Gastrocnemius medialis (tissue), 4 donors: ENCODE results near the gene DEPDC7. TPM values are rescaled to one million over a fixed set of nuclear protein-coding genes. Genes with fewer than 3 reads are reported as not detected.
A peak's percentile ranks its signal among the peaks of the same experiment; 100 is the strongest.

Experiments
- ATAC-seq, 2 donors: fragments of 150-250 bp; one replicate each; pipeline ENCODE4 v1.9.1; 2016
- DNase-seq, 2 donors: peaks; one replicate each; pipeline ENCODE4 v3.0.0-alpha.2; 2019
- H3K27ac ChIP-seq, 4 donors: fragments of 200-600 bp; sonication (generic); 1 replicate in 1 of 4; 2 replicates in 3 of 4; pipeline ENCODE4 v1.5.1; 2016 to 2018; ENCODE audit warnings: mild to moderate bottlenecking in 2 of 4, moderate library complexity in 1 of 4
- H3K27me3 ChIP-seq, 3 donors: fragments of 200-600 bp; sonication (generic) in 2 of 3; 1 replicate in 1 of 3; 2 replicates in 2 of 3; pipeline versions ENCODE4 v1.5.1 to v1.6.0; 2016 to 2019; ENCODE audit warnings: mild to moderate bottlenecking in 1 of 3, moderate library complexity in 1 of 3
- H3K36me3 ChIP-seq, 2 donors: fragments of 200-600 bp; sonication (generic) in 1 of 2; one replicate each; pipeline ENCODE4 v1.5.1; 2017 to 2018
- H3K4me1 ChIP-seq, 2 donors: fragments of 200-600 bp; sonication (generic) in 1 of 2; one replicate each; pipeline ENCODE4 v1.5.1; 2016 to 2017; ENCODE audit warnings: mild to moderate bottlenecking in 2 of 2
- H3K4me3 ChIP-seq, 4 donors: fragments of 200-600 bp; sonication (generic) in 3 of 4; 1 replicate in 1 of 4; 2 replicates in 3 of 4; pipeline ENCODE4 v1.5.1; 2016 to 2019; ENCODE audit warnings: mild to moderate bottlenecking in 2 of 4
- H3K9me3 ChIP-seq, 3 donors: fragments of 200-600 bp; sonication (generic) in 2 of 3; 1 replicate in 1 of 3; 2 replicates in 2 of 3; pipeline ENCODE4 v1.5.1; 2016 to 2019
- POLR2A ChIP-seq, 2 donors: fragments of 450-650 bp; IDR thresholded peaks; one replicate each; pipeline ENCODE4 v1.6.1; 2017; ENCODE audit warnings: antibody characterized with exemption in 2 of 2, mild to moderate bottlenecking in 2 of 2, moderate library complexity in 2 of 2
- in situ Hi-C, 4 donors: fragments of 200-750 bp; cut with MboI; loops; one replicate each; pipeline versions ENCODE4 v1.15.0 to v1.8.0; 2017; ENCODE audit warnings: low sequenced_read_pairs in 4 of 4
- intact Hi-C: fragments of 100-400 bp; cut with DNase I; formaldehyde crosslinking; loops from one replicate; pipeline ENCODE4 v1.15.1; 2023; ENCODE audit warnings: low total_unique reads
- total RNA-seq, 4 donors: library from RNA; depleted of rRNA; stranded (reverse); fragments of >200 nt; gene quantifications; one replicate each; pipeline versions ENCODE4 v1.1.0 to v1.2.3, GENCODE V29; 2016
- TF ChIP-seq, protein P1 (sequence below), 5 experiments: fragments of 450-650 bp in 3 of 5; fragments of 200-600 bp in 2 of 5; sonication (generic) in 2 of 5; IDR thresholded peaks in 4 of 5; conservative IDR thresholded peaks in 1 of 5; 1 replicate in 4 of 5; 2 replicates in 1 of 5; pipeline ENCODE4 v1.5.1; 2016 to 2019; ENCODE audit warnings: antibody characterized with exemption in 5 of 5, mild to moderate bottlenecking in 3 of 5, moderate library complexity in 3 of 5

Gene DEPDC7
- total RNA-seq, 4 donors from 2014 or later: 2.0 to 5.8 (median 2.8) TPM

DNA sequence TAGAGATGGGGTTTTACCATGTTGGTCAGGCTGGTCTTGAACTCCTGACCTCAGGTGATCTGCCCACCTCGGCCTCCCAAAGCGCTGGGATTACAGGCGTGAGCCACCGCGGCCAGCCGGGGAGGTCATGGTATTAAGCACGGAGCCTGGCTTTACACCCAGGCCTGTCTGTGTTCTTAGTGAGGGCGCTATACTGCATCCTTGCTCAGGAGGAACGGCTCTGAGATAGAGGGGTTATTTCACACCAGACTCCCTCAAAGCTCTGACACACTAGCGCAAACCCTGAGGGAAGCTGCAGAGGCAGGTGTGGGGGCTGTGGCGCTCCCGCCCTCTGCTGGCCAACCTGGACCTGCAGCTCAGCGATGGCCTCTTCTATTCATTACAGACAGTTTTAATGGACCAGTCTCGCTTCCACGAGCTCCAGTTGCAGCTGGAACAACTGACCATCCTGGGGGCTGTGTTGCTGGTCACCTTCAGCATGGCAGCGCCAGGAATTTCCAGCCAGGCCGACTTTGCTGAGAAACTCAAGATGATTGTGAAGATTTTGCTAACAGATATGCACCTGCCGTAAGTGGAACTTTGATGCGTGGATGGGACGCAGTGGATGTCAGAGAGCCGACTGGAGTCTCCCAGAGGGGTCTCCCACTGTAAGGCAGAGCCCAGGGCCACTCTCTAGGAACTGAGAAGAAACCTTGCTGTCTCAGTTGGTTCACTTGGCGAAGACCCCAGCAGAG, 49.9 kb downstream of the DEPDC7 start:
- H3K4me1 ChIP-seq: peaks cover 0 to 6% of the 10 kb centered on the region in 2 donors
- DNase-seq (peak; percentile 7 to 39), ATAC-seq (peak; percentile 62 to 71)
- no peak for TF ChIP-seq POLR2A (IDR thresholded peaks at IDR 0.05)
- TF ChIP-seq, protein P1, sequence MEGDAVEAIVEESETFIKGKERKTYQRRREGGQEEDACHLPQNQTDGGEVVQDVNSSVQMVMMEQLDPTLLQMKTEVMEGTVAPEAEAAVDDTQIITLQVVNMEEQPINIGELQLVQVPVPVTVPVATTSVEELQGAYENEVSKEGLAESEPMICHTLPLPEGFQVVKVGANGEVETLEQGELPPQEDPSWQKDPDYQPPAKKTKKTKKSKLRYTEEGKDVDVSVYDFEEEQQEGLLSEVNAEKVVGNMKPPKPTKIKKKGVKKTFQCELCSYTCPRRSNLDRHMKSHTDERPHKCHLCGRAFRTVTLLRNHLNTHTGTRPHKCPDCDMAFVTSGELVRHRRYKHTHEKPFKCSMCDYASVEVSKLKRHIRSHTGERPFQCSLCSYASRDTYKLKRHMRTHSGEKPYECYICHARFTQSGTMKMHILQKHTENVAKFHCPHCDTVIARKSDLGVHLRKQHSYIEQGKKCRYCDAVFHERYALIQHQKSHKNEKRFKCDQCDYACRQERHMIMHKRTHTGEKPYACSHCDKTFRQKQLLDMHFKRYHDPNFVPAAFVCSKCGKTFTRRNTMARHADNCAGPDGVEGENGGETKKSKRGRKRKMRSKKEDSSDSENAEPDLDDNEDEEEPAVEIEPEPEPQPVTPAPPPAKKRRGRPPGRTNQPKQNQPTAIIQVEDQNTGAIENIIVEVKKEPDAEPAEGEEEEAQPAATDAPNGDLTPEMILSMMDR (IDR thresholded peaks at IDR 0.05 in 4 of 5, conservative IDR thresholded peaks at IDR 0.05 in 1 of 5): peak; percentile 62 to 86 (median 83)
- in situ Hi-C loops (loop anchor here in 1 of 4 donors (10.0 kb wide), 1 partner anchor 111 kb away; no protein-coding TSS in a partner anchor), intact Hi-C loops (loop anchor here (1.0 kb wide), 1 partner anchor 105 kb away; no protein-coding TSS in a partner anchor)
- H3K36me3 ChIP-seq: peaks cover 0 to 59% of the 10 kb centered on the region in 2 donors
- H3K27ac ChIP-seq: no peak overlapping the region
- no peaks in the 10 kb centered on the region for H3K27me3 ChIP-seq
- H3K4me3 ChIP-seq: no peak overlapping the region
- H3K9me3 ChIP-seq: no peaks in the 10 kb centered on the region

DNA sequence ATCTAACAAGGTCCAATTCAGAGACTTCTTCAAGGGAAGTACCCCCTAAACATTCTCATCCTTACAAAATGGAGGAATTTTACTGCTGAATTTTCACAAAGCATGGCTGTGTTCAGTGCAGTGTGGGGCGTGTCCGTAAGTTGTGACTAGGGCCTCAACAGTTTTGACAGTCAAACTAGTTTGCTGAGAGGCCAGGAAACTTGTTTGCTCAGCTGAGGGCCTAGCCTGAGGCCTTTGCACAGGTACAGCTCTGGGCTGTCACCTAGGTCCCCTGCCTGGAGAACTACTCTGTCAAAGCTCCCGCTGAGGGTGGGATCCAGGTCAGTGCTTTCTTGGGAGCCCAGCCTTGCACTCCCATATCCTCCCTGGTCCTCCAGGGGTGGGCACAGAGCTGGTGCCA, 51.6 kb downstream of the DEPDC7 start:
- Histone ChIP-seq H3K4me1 (peaks cover 0 to 6% of the 10 kb centered on the region in 2 donors), H3K36me3 (peaks cover 0 to 59% of the 10 kb centered on the region in 2 donors), H3K9me3 (no peaks in the 10 kb centered on the region), H3K27me3 (no peaks in the 10 kb centered on the region), H3K27ac (no peak overlapping the region), H3K4me3 (no peak overlapping the region)
- in situ Hi-C loops: loop anchor here in 1 of 4 donors (10.0 kb wide), 1 partner anchor 112 kb away; no protein-coding TSS in a partner anchor
- intact Hi-C loops: no loop called here
- DNase-seq: no peak
- TF ChIP-seq POLR2A (IDR thresholded peaks at IDR 0.05): no peak
- TF ChIP-seq, protein P1 (IDR thresholded peaks at IDR 0.05 in 4 of 5, conservative IDR thresholded peaks at IDR 0.05 in 1 of 5): no peak
- no peak for ATAC-seq

DNA sequence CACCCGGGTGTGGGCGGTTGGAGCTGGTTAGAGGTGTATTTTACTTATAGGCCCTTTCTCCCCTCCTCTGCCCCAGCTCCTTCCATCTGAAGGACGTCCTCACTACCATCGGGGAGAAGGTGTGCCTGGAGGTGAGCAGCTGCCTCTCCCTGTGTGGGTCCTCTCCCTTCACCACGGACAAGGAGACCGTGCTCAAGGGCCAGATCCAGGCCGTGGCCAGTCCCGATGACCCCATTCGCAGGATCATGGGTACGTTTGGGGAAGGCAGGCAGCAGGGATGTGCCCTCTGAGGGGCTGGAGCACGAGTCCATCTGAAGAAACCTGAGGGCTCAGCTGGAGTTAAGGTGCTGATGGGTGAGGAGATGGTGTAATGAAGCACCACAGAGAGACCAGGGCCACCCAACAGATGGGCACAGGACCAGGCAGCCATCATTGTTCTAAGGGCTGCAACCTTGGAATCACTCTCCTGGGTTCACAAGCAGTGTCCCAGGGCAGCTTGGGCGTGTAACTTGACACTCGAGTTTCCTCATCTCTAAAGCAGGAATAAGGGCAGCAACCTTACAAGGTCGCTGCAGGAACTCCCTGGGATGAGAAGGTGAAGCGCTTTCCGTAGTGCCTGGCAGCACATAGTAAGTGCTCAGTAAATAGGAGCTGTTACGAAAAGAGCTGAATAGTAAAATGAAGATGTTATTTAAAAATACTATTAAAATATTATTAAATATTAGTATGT, 53.1 kb downstream of the DEPDC7 start:
- Histone ChIP-seq H3K36me3 (peaks cover 0 to 71% of the 10 kb centered on the region in 2 donors), H3K4me3 (no peak overlapping the region), H3K4me1 (peaks cover 0 to 2% of the 10 kb centered on the region in 2 donors), H3K27me3 (no peaks in the 10 kb centered on the region), H3K27ac (no peak overlapping the region), H3K9me3 (no peaks in the 10 kb centered on the region)
- in situ Hi-C loops (loop anchor here in 1 of 4 donors (10.0 kb wide), 1 partner anchor 114 kb away; no protein-coding TSS in a partner anchor), intact Hi-C loops (no loop called here)
- TF ChIP-seq, protein P1 (IDR thresholded peaks at IDR 0.05 in 4 of 5, conservative IDR thresholded peaks at IDR 0.05 in 1 of 5): no peak
- TF ChIP-seq POLR2A (IDR thresholded peaks at IDR 0.05): no peak
- no peak for DNase-seq
- ATAC-seq: no peak

DNA sequence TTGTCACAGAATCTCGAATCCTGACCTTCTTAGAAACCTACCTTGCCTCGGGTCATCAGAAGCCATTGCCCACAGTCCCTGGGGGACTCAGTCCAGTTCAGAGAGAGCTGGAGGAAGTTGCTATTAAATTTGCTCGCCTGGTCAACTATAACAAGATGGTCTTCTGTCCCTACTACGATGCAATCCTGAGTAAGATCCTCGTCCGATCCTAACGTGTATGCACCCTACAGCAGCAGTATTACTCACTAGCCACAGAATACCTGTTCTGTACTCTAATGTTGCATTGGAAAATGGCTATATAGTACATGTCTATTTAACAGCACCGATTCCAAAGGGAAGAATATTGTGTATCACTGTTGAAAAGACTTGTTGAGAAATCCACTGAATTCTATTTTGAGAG, 56.8 kb downstream of the DEPDC7 start:
- no peak overlapping the region for H3K4me3 ChIP-seq
- TF ChIP-seq POLR2A (IDR thresholded peaks at IDR 0.05): no peak
- TF ChIP-seq, protein P1 (IDR thresholded peaks at IDR 0.05 in 4 of 5, conservative IDR thresholded peaks at IDR 0.05 in 1 of 5): no peak
- intact Hi-C loops: no loop called here
- in situ Hi-C loops: no loop called here
- ATAC-seq (no peak), DNase-seq (no peak)
- H3K27ac ChIP-seq: no peak overlapping the region
- H3K27me3 ChIP-seq: no peaks in the 10 kb centered on the region
- no peaks in the 10 kb centered on the region for H3K9me3 ChIP-seq
- H3K36me3 ChIP-seq: peaks cover 0 to 80% of the 10 kb centered on the region in 2 donors
- H3K4me1 ChIP-seq: no peaks in the 10 kb centered on the region

Other genes starting within 250 kb of the DEPDC7 start
- gene CCDC73, start 221.2 kb upstream of the DEPDC7 start, total RNA-seq: not detected
- gene PRRG4, start 186.0 kb upstream of the DEPDC7 start, total RNA-seq: 1 to 10 TPM in 1 of 4 donors, under 1 TPM in 3; 0.46 to 1.8 (median 0.75) TPM
- 10 to 100 TPM in 3 of 4 donors, 1 to 10 TPM in 1; 7.5 to 17.2 (median 13.1) TPM for gene QSER1, start 123.1 kb upstream of the DEPDC7 start, total RNA-seq
- 10 to 100 TPM in 3 of 4 donors, 1 to 10 TPM in 1; 8.3 to 22.4 (median 19.0) TPM for gene TCP11L1, start 23.7 kb downstream of the DEPDC7 start, total RNA-seq
- 1 to 10 TPM; 3.3 to 9.5 (median 6.1) TPM for gene CSTF3, start 145.6 kb downstream of the DEPDC7 start, total RNA-seq
- 100 to 1,000 TPM in 2 of 4 donors, 10 to 100 TPM in 2; 85.2 to 283 (median 126) TPM for gene HIPK3, start 241.5 kb downstream of the DEPDC7 start, total RNA-seq